GM13977 (cell line): Measurements from ENCODE around the gene ARPP21.

Source experiments
- DNase-seq: peaks from one replicate; pipeline ENCODE4 v3.0.0; 2012; ENCODE audit warnings: low spot score
- CTCF ChIP-seq: IDR thresholded peaks from 2 replicates; pipeline ENCODE4 v1.5.1; 2012; ENCODE audit warnings: mild to moderate bottlenecking, control low read depth; ENCODE audit not compliant: insufficient read depth; ENCODE audit errors: extremely low read depth, missing control alignments
- in situ Hi-C: fragments of 300-500 bp; cut with MboI; formaldehyde crosslinking; loops from one replicate; pipeline ENCODE4 v1.12.0; 2022; ENCODE audit warnings: low sequenced_read_pairs, low pct_unique_long_range_greater_than_20kb, mixed read lengths, inconsistent platforms; ENCODE audit not compliant: unreplicated experiment

ARPP21 gene

GRCh38 chr3:35635407-35635806 is 3.9 kb upstream of the ARPP21 start:
- in situ Hi-C loops, result no loop called here
- TF ChIP-seq CTCF, result no peak
- no peak for DNase-seq

- no peak for DNase-seq
- no peak for TF ChIP-seq CTCF
- in situ Hi-C loops, result no loop called here
Observed at GRCh38 chr3:35635926-35636683, 3.2 kb upstream of the ARPP21 start.

GRCh38 chr3:35638251-35638979 is 910 bp upstream of the ARPP21 start:
- in situ Hi-C loops, result no loop called here
- no peak for TF ChIP-seq CTCF
- no peak for DNase-seq

- no peak for DNase-seq
- no peak for TF ChIP-seq CTCF
- in situ Hi-C loops, result no loop called here
Observed at GRCh38 chr3:35638980-35639253, 408 bp upstream of the ARPP21 start.

- TF ChIP-seq CTCF, result no peak
- in situ Hi-C loops, result no loop called here
- DNase-seq, result no peak
Observed at GRCh38 chr3:35640190-35641165, 1.2 kb downstream of the ARPP21 start.

- in situ Hi-C loops, result no loop called here
- no peak for TF ChIP-seq CTCF
- no peak for DNase-seq
Observed at GRCh38 chr3:35641331-35641730, 2.0 kb downstream of the ARPP21 start.
